NCI-H2196 (cell line): ENCODE measurements around the gene ARHGEF17.

ENCODE experiments used
- DNase-seq: peaks from one replicate; lab custom pipeline; 2025; ENCODE audit not compliant: unreplicated experiment; lab: John Stamatoyannopoulos, UW

Gene ARHGEF17

GRCh38 chr11:73313652-73314051, 5.6 kb downstream of the ARHGEF17 start:
- DNase-seq, result no peak

DNA sequence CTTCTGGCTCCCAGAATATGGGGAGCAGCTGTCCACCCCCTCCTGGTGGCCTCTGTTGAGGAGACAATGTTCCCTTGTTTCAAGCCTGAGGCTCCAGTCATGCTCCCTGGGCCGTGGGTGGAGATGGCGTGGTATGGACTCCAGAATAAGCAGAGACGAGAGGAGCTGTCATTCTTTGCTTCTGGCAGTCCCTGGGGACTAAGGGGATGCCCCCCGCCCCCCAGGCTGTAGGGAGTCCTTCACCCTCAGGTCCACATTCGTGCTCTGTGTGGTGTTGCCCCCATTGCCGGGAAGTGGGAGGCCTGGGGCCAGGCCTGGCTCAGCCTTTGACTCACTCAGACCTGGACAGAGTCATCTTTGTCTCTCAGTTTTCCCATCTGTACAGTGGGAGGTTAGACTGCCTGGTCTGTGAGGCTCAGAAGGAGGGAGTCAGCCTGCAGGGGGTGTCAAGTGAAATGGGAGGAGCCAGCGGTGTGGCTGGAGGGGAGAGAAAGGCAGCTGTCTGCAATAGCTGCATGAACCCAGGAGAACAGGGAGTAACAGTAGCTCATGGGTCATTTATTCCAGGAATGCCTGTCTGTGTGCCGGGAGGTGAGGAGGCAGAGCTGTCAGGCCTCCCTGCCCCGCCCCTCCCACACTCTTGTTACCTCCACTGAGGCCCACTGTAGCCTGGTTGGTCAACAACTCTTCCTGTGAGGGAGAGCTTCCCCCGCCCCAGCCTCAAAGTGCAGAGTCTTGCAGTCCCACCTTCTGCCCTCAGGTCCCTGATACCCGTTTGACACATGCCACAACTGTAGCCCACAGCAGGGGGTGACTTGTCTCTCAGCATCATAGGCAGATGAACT, 6.3 kb downstream of the ARHGEF17 start:
- no peak for DNase-seq

- DNase-seq, result no peak
Observed at GRCh38 chr11:73315293-73316020, 7.4 kb downstream of the ARHGEF17 start.

DNA sequence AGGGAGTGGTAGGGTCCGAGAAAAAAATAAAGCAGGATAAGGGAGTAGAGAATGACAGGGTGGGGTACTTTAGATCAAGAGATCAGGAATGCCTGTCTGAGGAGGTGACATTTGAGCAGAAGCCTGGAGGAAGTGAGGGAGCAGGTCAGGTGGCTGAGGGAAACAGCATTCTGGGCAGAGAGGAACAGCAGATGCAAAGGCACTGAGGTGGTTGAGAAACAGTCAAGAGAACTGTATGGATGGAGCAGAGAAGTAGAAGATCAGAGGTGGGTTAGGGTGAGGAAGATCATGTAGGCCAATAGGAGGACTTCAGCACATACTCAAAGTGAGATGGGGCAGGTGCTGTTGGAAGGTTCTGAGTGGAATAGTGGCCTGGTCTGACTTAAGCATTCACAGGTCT, 8.3 kb downstream of the ARHGEF17 start:
- DNase-seq, result no peak

DNA sequence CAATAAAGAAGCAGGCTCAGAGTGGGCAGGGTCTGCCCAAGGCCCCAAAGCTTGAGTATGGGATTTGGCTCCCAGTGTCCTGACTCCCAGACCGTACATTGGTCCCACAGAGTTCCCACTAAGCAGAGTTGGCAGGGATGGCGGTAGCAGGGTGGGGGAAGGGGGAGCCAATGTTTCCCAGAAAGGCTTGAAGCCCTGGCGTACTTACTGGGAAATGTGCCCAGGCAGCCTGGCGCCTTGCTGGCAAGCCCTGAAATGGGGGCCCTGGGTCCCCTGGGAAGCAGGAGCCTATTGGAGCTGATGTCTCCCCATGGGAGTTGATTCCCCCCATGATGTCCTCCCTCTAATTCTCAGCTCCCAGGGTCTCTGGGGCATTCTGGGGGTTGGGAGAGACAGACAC, 9.3 kb downstream of the ARHGEF17 start:
- peak; percentile 13 for DNase-seq

DNA sequence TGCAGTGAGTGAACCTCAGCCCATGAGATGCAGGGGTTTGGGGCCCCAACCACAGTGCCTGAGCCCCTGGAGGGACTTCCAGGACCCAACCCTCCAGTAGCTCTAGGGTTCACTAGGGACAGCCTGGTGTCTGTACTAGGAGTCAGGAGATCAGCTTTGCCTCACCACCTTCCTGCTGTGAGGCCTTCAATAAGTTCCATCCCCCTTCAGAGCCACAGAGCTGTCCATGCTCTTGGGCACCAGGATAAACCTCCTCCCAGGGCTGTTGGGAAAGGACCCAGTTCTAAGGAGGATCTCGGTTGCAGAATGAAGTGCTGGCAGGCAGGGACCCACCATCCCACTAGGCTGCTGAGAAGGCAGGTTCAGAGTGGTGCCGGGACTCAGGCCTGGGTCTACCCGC, 9.7 kb downstream of the ARHGEF17 start:
- DNase-seq, result no peak

- DNase-seq, result peak; percentile 18
Observed at GRCh38 chr11:73318501-73319011, 10.5 kb downstream of the ARHGEF17 start.

DNA sequence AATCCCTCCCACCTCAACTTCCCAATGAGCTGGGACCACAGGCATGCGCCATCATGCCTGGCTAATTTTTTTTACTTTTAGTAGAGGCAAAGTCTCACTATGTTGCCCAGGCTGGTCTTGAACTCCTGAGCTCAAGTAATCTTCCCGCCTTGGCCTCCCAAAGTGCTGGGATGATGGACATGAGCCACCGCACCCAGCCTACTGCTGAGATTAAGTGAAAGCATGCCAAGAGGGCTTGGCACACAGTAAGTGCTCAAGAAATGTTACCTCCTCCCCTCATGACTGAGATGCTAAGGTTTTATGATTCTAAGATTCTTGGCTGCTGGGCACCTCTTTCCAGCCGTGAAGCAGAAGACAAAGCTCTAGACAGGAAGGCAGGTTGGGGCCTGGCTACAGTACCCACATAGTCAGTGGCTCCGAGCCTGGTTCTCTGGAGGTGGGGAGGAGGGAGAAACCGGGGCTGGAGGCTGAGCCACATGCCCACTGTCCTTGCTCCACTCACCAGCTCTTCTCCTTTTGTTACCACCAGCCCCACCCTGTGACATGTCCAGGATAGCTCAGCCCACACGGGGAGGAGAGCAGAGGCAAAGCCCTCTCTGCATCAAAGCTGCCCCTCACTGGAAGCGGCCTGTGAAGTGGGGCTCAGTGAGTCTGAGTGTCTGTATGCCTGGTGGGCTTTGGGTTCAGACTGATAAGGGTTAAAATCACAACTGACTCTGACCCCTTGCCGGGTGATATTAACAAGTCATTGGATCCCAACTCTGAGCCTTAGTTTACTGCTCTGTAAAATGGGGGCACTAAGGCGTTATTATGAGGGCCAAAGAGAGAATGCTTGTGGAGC, 12.9 kb downstream of the ARHGEF17 start:
- DNase-seq, result no peak

- DNase-seq, result no peak
Observed at GRCh38 chr11:73321604-73322381, 13.7 kb downstream of the ARHGEF17 start.

- DNase-seq, result no peak
Observed at GRCh38 chr11:73322382-73323306, 14.6 kb downstream of the ARHGEF17 start.

DNA sequence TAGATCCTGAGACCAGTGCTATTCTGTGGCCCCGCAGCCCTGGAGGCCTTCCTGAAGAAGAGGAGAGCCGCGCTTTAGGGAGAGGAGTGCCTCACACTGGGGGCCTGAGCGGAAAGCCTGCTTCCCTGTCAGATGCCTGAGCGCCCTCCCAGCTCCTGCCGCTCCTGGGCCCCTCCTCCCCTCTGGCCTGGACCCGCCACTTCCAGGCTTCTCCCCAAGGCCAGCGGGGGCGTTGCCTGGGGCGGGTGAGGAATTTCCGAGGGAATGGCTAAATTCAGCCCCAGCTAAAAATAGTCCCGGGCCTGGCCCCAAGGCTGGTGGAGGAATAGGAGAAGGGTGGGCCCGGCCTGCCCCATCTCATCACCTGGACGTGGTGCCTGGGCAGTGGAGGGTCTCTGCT, 15.4 kb downstream of the ARHGEF17 start:
- no peak for DNase-seq

DNA sequence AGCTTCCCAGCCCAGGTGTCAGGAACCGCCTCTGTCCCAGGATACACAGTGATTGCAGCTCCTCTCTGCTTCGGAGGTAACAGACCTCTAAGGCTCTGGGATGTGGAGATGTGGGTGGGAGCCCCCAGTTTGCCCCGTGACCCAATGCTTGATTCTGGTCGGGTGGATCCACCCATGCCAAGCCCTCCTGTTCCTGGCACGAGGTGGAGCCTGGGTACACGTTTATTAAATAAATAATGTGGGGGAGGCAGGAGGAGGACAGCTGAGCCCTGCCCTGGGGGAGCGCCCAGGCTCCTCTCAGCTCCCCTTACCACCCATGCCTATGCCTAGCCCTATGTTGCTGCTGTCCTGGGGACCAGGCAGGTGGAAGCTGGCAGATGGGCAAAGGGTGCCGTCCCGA, 16.0 kb downstream of the ARHGEF17 start:
- no peak for DNase-seq

DNA sequence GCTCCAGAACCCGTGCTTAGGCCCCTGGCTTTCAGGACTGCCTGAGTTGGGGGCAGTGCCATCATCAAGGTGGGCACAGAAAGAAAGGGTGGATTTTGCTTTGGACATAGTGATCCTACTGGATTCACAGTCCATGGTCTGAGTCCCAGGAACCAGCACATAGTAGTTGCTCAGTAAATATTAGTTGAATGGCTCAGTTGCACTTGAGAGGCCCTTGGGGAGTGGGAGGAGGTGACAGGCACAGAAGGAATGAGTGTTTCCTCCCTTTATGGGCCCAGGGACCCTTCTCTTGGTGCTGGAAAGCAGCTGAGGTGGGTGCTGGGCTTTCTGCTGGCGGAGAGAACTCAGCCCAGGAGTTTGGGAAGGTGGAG, 16.6 kb downstream of the ARHGEF17 start:
- DNase-seq, result no peak

DNA sequence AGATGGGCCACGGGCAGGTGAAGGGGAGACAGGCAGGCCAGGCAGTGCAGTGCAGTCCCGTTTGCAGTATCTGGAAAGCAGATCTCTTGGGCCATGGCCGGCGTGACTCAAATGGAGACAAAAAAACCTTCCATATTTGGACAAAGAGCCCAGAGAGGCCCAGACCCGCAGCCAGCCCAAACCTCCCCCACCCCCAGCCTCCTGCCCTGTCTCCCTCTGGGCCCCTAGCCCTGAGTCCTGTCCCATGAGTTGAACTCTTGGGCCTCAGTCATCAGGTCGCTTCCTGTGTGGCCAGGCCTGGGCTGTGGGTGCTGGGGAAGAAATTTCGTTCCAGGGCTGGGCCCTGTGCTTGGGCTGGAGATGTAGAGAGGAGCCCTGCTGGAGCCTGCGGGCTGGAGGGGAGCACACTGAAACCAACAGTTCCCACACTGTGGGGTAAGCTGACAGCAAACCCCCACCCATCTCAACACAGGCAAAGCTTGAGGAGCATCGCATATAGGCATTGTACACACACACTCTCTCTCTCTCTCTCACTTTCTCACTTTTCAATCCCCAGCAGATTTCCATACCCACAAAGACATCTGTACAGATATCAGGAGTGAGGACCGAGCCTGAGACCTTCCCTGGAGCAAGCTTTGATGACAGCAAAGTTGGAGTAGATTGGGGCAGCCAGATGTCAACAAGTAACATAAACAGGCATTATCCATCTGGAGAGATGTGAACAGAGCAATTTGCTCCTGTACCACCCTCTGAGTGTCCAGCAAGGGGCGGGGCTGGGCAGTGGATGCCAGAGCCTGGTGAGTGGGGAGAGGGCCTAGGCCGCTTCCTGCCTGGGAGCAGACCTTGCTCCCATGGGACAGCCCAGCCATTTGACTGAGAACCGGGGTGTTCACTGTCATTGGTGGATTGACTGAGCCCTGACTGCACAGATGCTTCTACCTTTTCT, 17.2 kb downstream of the ARHGEF17 start:
- DNase-seq, result no peak

DNA sequence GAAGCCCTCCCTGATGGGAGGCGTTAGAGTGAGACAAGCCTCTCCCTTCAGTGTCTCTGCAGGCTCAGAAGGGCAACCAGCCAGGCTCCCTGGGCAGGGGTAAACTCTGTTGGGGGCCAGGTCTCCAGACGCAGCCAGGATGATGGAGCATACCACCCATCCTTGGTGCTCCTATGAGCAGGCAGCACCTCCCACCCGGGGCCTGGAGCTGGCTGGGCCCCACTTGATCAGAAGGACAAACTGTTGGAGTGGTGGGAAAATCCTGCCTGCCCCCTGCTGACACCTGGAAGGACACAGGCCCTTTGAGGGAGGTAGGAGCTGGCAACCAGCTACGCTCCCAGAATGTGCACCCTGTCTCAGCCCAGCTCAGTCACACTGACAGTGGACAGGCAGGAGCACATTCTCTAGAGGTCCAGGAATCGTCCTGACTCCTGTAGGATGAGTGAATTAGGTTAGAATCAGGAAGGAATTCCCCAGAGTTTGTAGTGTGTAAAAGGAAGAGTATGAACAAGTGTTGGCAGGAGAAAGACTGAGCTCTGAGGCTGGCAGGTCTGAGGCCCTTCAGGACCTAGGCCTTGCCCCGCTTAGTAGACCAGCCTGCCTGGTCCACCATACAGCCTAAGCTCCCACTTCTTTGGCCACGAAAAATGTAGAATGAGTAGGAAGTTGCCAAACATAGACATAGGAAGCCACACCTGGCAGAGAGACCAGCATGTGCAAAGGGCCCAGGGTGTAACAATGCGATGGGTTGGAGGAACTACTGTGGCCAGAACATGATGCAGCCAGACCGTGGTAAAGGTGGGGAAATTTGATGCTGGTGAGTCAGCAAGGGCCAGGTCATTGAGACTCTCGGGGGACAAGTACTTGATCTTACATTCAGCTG, 19.1 kb downstream of the ARHGEF17 start:
- DNase-seq, result no peak

DNA sequence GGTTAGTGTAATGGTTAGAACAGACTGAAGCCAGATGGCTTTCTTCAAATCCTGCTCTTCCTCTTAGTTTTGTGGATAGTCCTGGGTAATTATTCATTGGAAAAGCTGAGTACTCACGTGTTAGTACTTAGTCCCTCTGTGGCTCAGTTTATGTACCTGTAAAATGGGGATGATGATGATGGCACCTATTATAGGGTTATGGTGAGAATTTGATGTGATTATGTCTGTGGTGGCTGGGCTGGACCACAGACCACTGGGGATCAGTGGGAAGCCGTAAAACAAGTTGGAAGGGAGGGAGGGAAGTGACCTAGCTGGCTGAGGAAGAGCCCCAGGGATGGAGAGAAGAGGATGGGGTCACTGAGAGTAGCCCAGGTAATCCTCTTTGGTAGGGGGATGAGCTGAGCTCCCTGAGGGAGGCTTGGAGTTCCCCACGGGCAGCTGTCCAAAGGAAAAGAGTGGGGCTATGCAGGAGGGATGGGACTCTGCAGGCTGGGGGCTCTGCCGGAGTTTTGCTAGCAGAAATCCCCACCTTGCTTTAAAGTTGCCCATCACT, 19.8 kb downstream of the ARHGEF17 start:
- DNase-seq, result no peak

DNA sequence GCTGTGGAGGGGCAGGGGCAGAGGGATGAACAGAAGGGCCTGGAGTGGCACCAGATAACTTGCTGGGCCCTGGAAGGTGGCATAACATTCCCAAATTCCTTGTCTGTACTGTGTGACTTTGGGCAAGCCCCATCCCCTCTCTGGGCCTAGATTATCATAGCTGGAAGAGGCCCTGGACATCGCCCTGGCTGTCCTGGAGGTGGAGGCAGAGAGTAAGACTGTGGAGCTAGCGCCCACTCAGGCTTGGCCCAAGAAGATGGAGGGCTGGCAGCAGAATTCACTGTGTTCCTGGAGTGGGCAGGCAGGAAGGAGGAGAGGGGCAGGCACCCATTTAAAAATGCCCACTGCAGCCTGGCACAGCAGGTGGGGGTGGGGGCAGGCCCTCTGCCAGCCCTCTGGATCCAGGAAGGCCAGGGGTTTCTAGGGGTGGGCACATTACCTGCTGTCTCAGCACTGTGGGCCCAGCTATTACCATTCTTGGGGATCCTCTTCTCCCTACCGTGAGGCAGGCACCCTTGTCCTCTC, 22.6 kb downstream of the ARHGEF17 start:
- DNase-seq, result peak; percentile 7
